IMR-90 (cell line): ENCODE measurements around the gene SCTR. TPM values are rescaled to one million over a fixed set of nuclear protein-coding genes. Genes with fewer than 3 reads are reported as not detected.

Experiments used
- ATAC-seq: fragments of 200-7000 bp; cut with Tn5 transposase; 2 replicates; pipeline ENCODE4 v1.9.1; 2020; ENCODE audit warnings: low read depth, mild to moderate bottlenecking, moderate library complexity
- BruUV-seq: library from RNA; stranded (reverse); fragments of 400-500 nt; replicated peaks from 2 replicates; lab custom pipeline; 2021; lab: Mats Ljungman, UMichigan
- CTCF ChIA-PET: fragments of 300-600 bp; formaldehyde crosslinking; extraction: SDS; loops from one replicate; lab custom pipeline; 2021; ENCODE audit warnings: antibody characterized with exemption; lab: Yijun Ruan, JAX
- POLR2A ChIA-PET: fragments of 300-600 bp; sonication (Branson Sonifier 250); formaldehyde crosslinking; loops from one replicate; lab custom pipeline; 2022; ENCODE audit warnings: antibody characterized with exemption; ENCODE audit not compliant: unreplicated experiment; lab: Charles Lee
- DNase-seq: peaks from one replicate; pipeline ENCODE4 v3.0.0; 2013
- H2AFZ ChIP-seq: replicated peaks from 2 replicates; pipeline ENCODE3; 2013; ENCODE audit warnings: low read length, mild to moderate bottlenecking; ENCODE audit not compliant: poor library complexity
- H2AK5ac ChIP-seq: 2 replicates; pipeline ENCODE4 v1.6.1; 2013; ENCODE audit warnings: low read depth, low read length, inconsistent platforms
- H2AK9ac ChIP-seq: replicated peaks from 2 replicates; pipeline ENCODE3; 2013; ENCODE audit warnings: mild to moderate bottlenecking, low read depth, low read length, moderate library complexity; ENCODE audit not compliant: poor library complexity
- H2BK120ac ChIP-seq: 2 replicates; pipeline ENCODE4 v1.6.1; 2013; ENCODE audit warnings: low read depth, low read length, inconsistent platforms
- H2BK15ac ChIP-seq: 3 replicates; pipeline ENCODE4 v1.6.1; 2013; ENCODE audit warnings: low read depth, low read length, inconsistent platforms
- H2BK20ac ChIP-seq: 2 replicates; pipeline ENCODE4 v1.6.1; 2013; ENCODE audit warnings: low read depth, mild to moderate bottlenecking, inconsistent platforms, low read length, moderate library complexity
- H2BK5ac ChIP-seq: 2 replicates; pipeline ENCODE4 v1.6.1; 2013; ENCODE audit warnings: mild to moderate bottlenecking, low read depth, low read length, inconsistent platforms; ENCODE audit not compliant: poor library complexity, severe bottlenecking
- H3K14ac ChIP-seq: replicated peaks from 2 replicates; pipeline ENCODE4 v1.6.1; 2013; ENCODE audit warnings: low read depth, low read length, inconsistent platforms
- H3K18ac ChIP-seq: 2 replicates; pipeline ENCODE4 v1.6.1; 2013; ENCODE audit warnings: low read depth, low read length, control low read depth
- H3K23ac ChIP-seq: 2 replicates; pipeline ENCODE4 v1.6.1; 2013; ENCODE audit warnings: low read depth, low read length, inconsistent platforms
- H3K27ac ChIP-seq: 2 replicates; pipeline ENCODE4 v1.5.1; 2013; ENCODE audit warnings: mild to moderate bottlenecking, control low read depth, low read length; ENCODE audit not compliant: insufficient read depth
- H3K27me3 ChIP-seq: 2 replicates; pipeline ENCODE4 v1.6.1; 2013; ENCODE audit warnings: low read length; ENCODE audit not compliant: control insufficient read depth, insufficient read depth
- H3K36me3 ChIP-seq: 2 replicates; pipeline ENCODE4 v1.6.1; 2013; ENCODE audit warnings: low read length, mixed read lengths; ENCODE audit not compliant: control insufficient read depth, insufficient read depth
- H3K4ac ChIP-seq: 2 replicates; pipeline ENCODE4 v1.6.1; 2013; ENCODE audit warnings: low read depth, low read length, inconsistent platforms
- H3K4me1 ChIP-seq: 2 replicates; pipeline ENCODE4 v1.6.1; 2013; ENCODE audit warnings: low read length, mixed read lengths; ENCODE audit not compliant: control insufficient read depth, insufficient read depth
- H3K4me2 ChIP-seq: 2 replicates; pipeline ENCODE4 v1.6.1; 2013; ENCODE audit warnings: low read depth, mild to moderate bottlenecking, control low read depth, low read length, moderate library complexity
- H3K4me3 ChIP-seq: 2 replicates; pipeline ENCODE4 v1.5.1; 2013; ENCODE audit warnings: low read depth, mild to moderate bottlenecking, control low read depth, low read length, moderate library complexity; ENCODE audit not compliant: insufficient read depth
- H3K56ac ChIP-seq: 2 replicates; pipeline ENCODE4 v1.6.1; 2013; ENCODE audit warnings: low read length, inconsistent platforms; ENCODE audit not compliant: insufficient read depth; ENCODE audit errors: extremely low read depth
- H3K79me1 ChIP-seq, 2 experiments: 2 replicates each; pipeline ENCODE4 v1.6.1; 2013; ENCODE audit warnings: low read length in 2 of 2, inconsistent platforms in 1 of 2, low read depth in 1 of 2
- H3K9ac ChIP-seq: 2 replicates; pipeline ENCODE4 v1.6.1; 2013; ENCODE audit warnings: low read depth, low read length, control low read depth
- H3K9me1 ChIP-seq: 2 replicates; pipeline ENCODE4 v1.6.1; 2013; ENCODE audit warnings: low read length, inconsistent platforms; ENCODE audit not compliant: insufficient read depth
- H3K9me3 ChIP-seq: 2 replicates; pipeline ENCODE4 v1.6.1; 2013; ENCODE audit warnings: low read length; ENCODE audit not compliant: control insufficient read depth, insufficient read depth
- H4K20me1 ChIP-seq: 2 replicates; pipeline ENCODE4 v1.6.1; 2013; ENCODE audit warnings: low read length, inconsistent platforms; ENCODE audit not compliant: insufficient read depth
- H4K5ac ChIP-seq: 2 replicates; pipeline ENCODE4 v1.6.1; 2013; ENCODE audit warnings: mild to moderate bottlenecking, low read depth, low read length, control low read depth
- H4K8ac ChIP-seq, 2 experiments: 2 replicates each; pipeline ENCODE4 v1.6.1; 2013; ENCODE audit warnings: low read depth in 2 of 2, low read length in 2 of 2, control low read depth in 1 of 2, inconsistent platforms in 1 of 2
- H4K91ac ChIP-seq: 2 replicates; pipeline ENCODE4 v1.6.1; 2013; ENCODE audit warnings: low read depth, low read length, inconsistent platforms; ENCODE audit not compliant: insufficient read depth
- CEBPB ChIP-seq: IDR thresholded peaks from 2 replicates; pipeline ENCODE4 v1.6.1; 2012; ENCODE audit warnings: low read depth, low read length, improper control_type of control experiment
- CHD1 ChIP-seq: IDR thresholded peaks from 2 replicates; pipeline ENCODE4 v1.6.1; 2012; ENCODE audit warnings: low read depth, low read length, improper control_type of control experiment
- ELK1 ChIP-seq: fragments of 150-350 bp; IDR thresholded peaks from 2 replicates; pipeline ENCODE4 v1.6.1; 2016; ENCODE audit warnings: low read depth, mild to moderate bottlenecking, low read length, moderate library complexity, borderline replicate concordance
- FOS ChIP-seq: fragments of 150-350 bp; IDR thresholded peaks from 2 replicates; pipeline ENCODE4 v1.6.1; 2016; ENCODE audit warnings: low read depth, low read length
- MAFK ChIP-seq: IDR thresholded peaks from 2 replicates; pipeline ENCODE4 v1.6.1; 2012; ENCODE audit warnings: low read depth, low read length, improper control_type of control experiment
- MAZ ChIP-seq: IDR thresholded peaks from 2 replicates; pipeline ENCODE4 v1.6.1; 2012; ENCODE audit warnings: low read depth, mild to moderate bottlenecking, low read length, improper control_type of control experiment, moderate library complexity, borderline replicate concordance
- MXI1 ChIP-seq: IDR thresholded peaks from 2 replicates; pipeline ENCODE4 v1.6.1; 2012; ENCODE audit warnings: low read depth, mild to moderate bottlenecking, low read length, moderate library complexity, borderline replicate concordance
- NFE2L2 ChIP-seq: fragments of 150-350 bp; IDR thresholded peaks from 2 replicates; pipeline ENCODE4 v1.6.1; 2016; ENCODE audit warnings: low read depth, mild to moderate bottlenecking, low read length
- POLR2A ChIP-seq: IDR thresholded peaks from 2 replicates; pipeline ENCODE4 v1.6.1; 2012; ENCODE audit warnings: mild to moderate bottlenecking, low read depth, low read length
- RAD21 ChIP-seq: IDR thresholded peaks from 2 replicates; pipeline ENCODE4 v1.6.1; 2012; ENCODE audit warnings: low read length, improper control_type of control experiment
- RCOR1 ChIP-seq: IDR thresholded peaks from 2 replicates; pipeline ENCODE4 v1.6.1; 2012; ENCODE audit warnings: mild to moderate bottlenecking, low read length, improper control_type of control experiment; ENCODE audit not compliant: insufficient replicate concordance
- RFX5 ChIP-seq: IDR thresholded peaks from 2 replicates; pipeline ENCODE4 v1.8.0; 2012; ENCODE audit warnings: low read depth, mild to moderate bottlenecking, low read length, moderate library complexity
- SMC3 ChIP-seq: fragments of 150-350 bp; IDR thresholded peaks from 2 replicates; pipeline ENCODE4 v1.6.1; 2016; ENCODE audit warnings: low read depth, mild to moderate bottlenecking, antibody characterized with exemption, low read length, moderate library complexity
- USF2 ChIP-seq: fragments of 150-350 bp; IDR thresholded peaks from 2 replicates; pipeline ENCODE4 v1.6.1; 2017; ENCODE audit warnings: mild to moderate bottlenecking, antibody characterized with exemption, low read length, low read depth
- WGBS, 2 experiments: methylation state at CpG; one replicate each; pipeline versions ENCODE4 v1.1.5 to v1.1.7; 2013; ENCODE audit warnings: missing lambda C conversion rate in 2 of 2; ENCODE audit not compliant: insufficient read length in 1 of 2; ENCODE audit errors: extremely low coverage in 2 of 2; 5-methylcytosine and 5-hydroxymethylcytosine counted together
- dilution Hi-C: fragments of 300-500 bp; cut with HindIII; formaldehyde crosslinking; loops from one replicate; pipeline ENCODE4 v1.14.3; 2018; ENCODE audit warnings: low sequenced_read_pairs; ENCODE audit not compliant: unreplicated experiment
- in situ Hi-C: fragments of 300-500 bp; cut with MboI; formaldehyde crosslinking; loops from 3 replicates; pipeline ENCODE4 v1.14.3; 2019; ENCODE audit warnings: low sequenced_read_pairs, inconsistent platforms, mixed read lengths
- intact Hi-C: fragments of 100-400 bp; cut with micrococcal nuclease; formaldehyde crosslinking; loops from 2 replicates; pipeline ENCODE4 v1.10.0; 2022
- polyA plus RNA-seq, 3 experiments: library from polyadenylated mRNA; depleted of rRNA; stranded (reverse); fragments of >200 nt; gene quantifications; 2 replicates each; pipeline ENCODE4 v1.2.3, GENCODE V29; 2012; ENCODE audit warnings: low replicate concordance in 1 of 3
- total RNA-seq: library from RNA; depleted of rRNA; stranded (reverse); fragments of >200 nt; gene quantifications from 2 replicates; pipeline ENCODE4 v1.2.3, GENCODE V29; 2012

Gene SCTR
- total and polyA plus RNA-seq, 2 of the 4 experiments (the other 2 are of a cell fraction) = not detected

- intact Hi-C loops = no loop called here
- dilution Hi-C loops = no loop called here
Measured at GRCh38 chr2:119494163-119494790, 30.0 kb downstream of the SCTR start.

More at GRCh38 chr2:119494163-119494790, 30.0 kb downstream of the SCTR start:
- ChIA-PET POLR2A (no interaction called here), CTCF (no interaction called here)
- Histone ChIP-seq H2BK5ac (no peak overlapping the region), H3K23ac (no peak overlapping the region), H3K27me3 (peaks cover 4% of the 10 kb centered on the region), H3K18ac (no peak overlapping the region), H3K56ac (no peak overlapping the region), H3K79me1 (no peaks in the 10 kb centered on the region), H3K9me1 (no peaks in the 10 kb centered on the region; the same call in 1 of the 2 replicates), H3K4me2 (no peak overlapping the region), H3K14ac (no peak overlapping the region), H4K20me1 (no peaks in the 10 kb centered on the region), H2AK5ac (no peak overlapping the region), H4K91ac (no peak overlapping the region), H3K27ac (no peak overlapping the region), H2BK15ac (no peak overlapping the region), H3K36me3 (no peaks in the 10 kb centered on the region), H2AK9ac (no peak overlapping the region), H4K8ac (no peak overlapping the region), H3K4me3 (no peak overlapping the region), H2AFZ (no peak overlapping the region), H2BK120ac (no peak overlapping the region), H4K5ac (no peak overlapping the region), H3K9ac (no peak overlapping the region), H3K9me3 (no peaks in the 10 kb centered on the region), H3K4me1 (peaks cover 4% of the 10 kb centered on the region), H3K4ac (no peak overlapping the region), H2BK20ac (no peak overlapping the region)
- BruUV-seq = no TSS peak
- ATAC-seq = no peak
- no peak for TF ChIP-seq RFX5
- no peak for TF ChIP-seq CEBPB
- no peak for TF ChIP-seq RCOR1
- no peak for TF ChIP-seq MAFK
- no peak for TF ChIP-seq RAD21
- TF ChIP-seq CHD1 = no peak
- no peak for TF ChIP-seq MAZ
- no peak for TF ChIP-seq FOS
- TF ChIP-seq POLR2A = no peak
- TF ChIP-seq USF2 = no peak
- no peak for TF ChIP-seq NFE2L2
- TF ChIP-seq SMC3 = no peak
- no peak for TF ChIP-seq ELK1
- no peak for TF ChIP-seq MXI1
- no CpG with 5 or more reads among the region's 6 CpGs for WGBS, 2 experiments
- in situ Hi-C loops = no loop called here
- DNase-seq = no peak
